HAP-1 (cell line): ENCODE results near the gene PSMD3.

ENCODE experiments used
- DNase-seq, 2 experiments: peaks; one replicate each; pipeline ENCODE4 v3.0.0-alpha.2; 2016 to 2020; ENCODE audit warnings: low spot score in 2 of 2
- H3K27me3 ChIP-seq: fragments of 250-450 bp; sonication (Bioruptor Pico); 2 replicates; pipeline ENCODE4 v1.5.1; 2020; ENCODE audit warnings: low read depth, mild to moderate bottlenecking, moderate library complexity
- H3K36me3 ChIP-seq: fragments of 250-450 bp; sonication (Bioruptor Pico); replicated peaks from 2 replicates; pipeline ENCODE4 v1.5.1; 2020; ENCODE audit warnings: mild to moderate bottlenecking
- H3K4me1 ChIP-seq: fragments of 250-450 bp; sonication (Bioruptor Pico); 2 replicates; pipeline ENCODE4 v1.5.1; 2020; ENCODE audit warnings: mild to moderate bottlenecking
- H3K4me3 ChIP-seq: fragments of 250-450 bp; sonication (Bioruptor Pico); 2 replicates; pipeline ENCODE4 v1.5.1; 2020; ENCODE audit warnings: mild to moderate bottlenecking, moderate library complexity
- H3K9me3 ChIP-seq: fragments of 250-450 bp; sonication (Bioruptor Pico); 2 replicates; pipeline ENCODE4 v1.5.1; 2020; ENCODE audit warnings: mild to moderate bottlenecking, moderate library complexity
- in situ Hi-C: fragments of 300-500 bp; cut with MboI; formaldehyde crosslinking; loops from 3 replicates; pipeline ENCODE4 v1.14.3; 2020; ENCODE audit warnings: low sequenced_read_pairs, inconsistent platforms, mixed read lengths

Gene PSMD3

GRCh38 chr17:39970157-39970692, 10.4 kb upstream of the PSMD3 start:
- in situ Hi-C loops: no loop called here
- Histone ChIP-seq H3K9me3 (no peaks in the 10 kb centered on the region), H3K27me3 (peaks cover 39% of the 10 kb centered on the region), H3K36me3 (no peaks in the 10 kb centered on the region), H3K4me1 (no peaks in the 10 kb centered on the region), H3K4me3 (no peak overlapping the region)
- DNase-seq: no peak

- no peak overlapping the region for H3K4me3 ChIP-seq
- in situ Hi-C loops: no loop called here
- no peaks in the 10 kb centered on the region for H3K9me3 ChIP-seq
- H3K36me3 ChIP-seq: no peaks in the 10 kb centered on the region
- H3K4me1 ChIP-seq: no peaks in the 10 kb centered on the region
- peaks cover 34% of the 10 kb centered on the region for H3K27me3 ChIP-seq
- no peak for DNase-seq
These were observed 9.5 kb upstream of the PSMD3 start for GRCh38 chr17:39971076-39971603.

- no peaks in the 10 kb centered on the region for H3K4me1 ChIP-seq
- H3K27me3 ChIP-seq: peaks cover 32% of the 10 kb centered on the region
- DNase-seq: no peak
- no peaks in the 10 kb centered on the region for H3K9me3 ChIP-seq
- no peak overlapping the region for H3K4me3 ChIP-seq
- no peaks in the 10 kb centered on the region for H3K36me3 ChIP-seq
- in situ Hi-C loops: no loop called here
These were observed 8.3 kb upstream of the PSMD3 start for GRCh38 chr17:39972271-39972670.

GRCh38 chr17:39973496-39973895, 7.1 kb upstream of the PSMD3 start:
- H3K36me3 ChIP-seq: no peaks in the 10 kb centered on the region
- in situ Hi-C loops: no loop called here
- H3K4me1 ChIP-seq: no peaks in the 10 kb centered on the region
- no peaks in the 10 kb centered on the region for H3K9me3 ChIP-seq
- peaks cover 32% of the 10 kb centered on the region for H3K27me3 ChIP-seq
- no peak for DNase-seq
- no peak overlapping the region for H3K4me3 ChIP-seq

GRCh38 chr17:39974433-39974832, 6.2 kb upstream of the PSMD3 start:
- Histone ChIP-seq H3K27me3 (peaks cover 32% of the 10 kb centered on the region), H3K4me3 (no peak overlapping the region), H3K36me3 (no peaks in the 10 kb centered on the region), H3K4me1 (peaks cover under 1% of the 10 kb centered on the region; the same call in 1 of the 2 replicates), H3K9me3 (no peaks in the 10 kb centered on the region)
- in situ Hi-C loops: no loop called here
- DNase-seq: no peak

- Histone ChIP-seq H3K9me3 (no peaks in the 10 kb centered on the region), H3K27me3 (peaks cover 21% of the 10 kb centered on the region), H3K36me3 (peaks cover under 1% of the 10 kb centered on the region), H3K4me3 (no peak overlapping the region), H3K4me1 (peaks cover 7% of the 10 kb centered on the region; the same call in 1 of the 2 replicates)
- no peak for DNase-seq
- in situ Hi-C loops: no loop called here
These were observed 4.8 kb upstream of the PSMD3 start for GRCh38 chr17:39975801-39976200.

GRCh38 chr17:39979016-39979670, 1.5 kb upstream of the PSMD3 start:
- in situ Hi-C loops: no loop called here

GRCh38 chr17:39979893-39980350, 685 bp upstream of the PSMD3 start:
- in situ Hi-C loops: no loop called here
- Histone ChIP-seq H3K27me3 (peaks cover 6% of the 10 kb centered on the region; the same call in 1 of the 2 replicates), H3K36me3 (peaks cover 18% of the 10 kb centered on the region), H3K4me1 (peaks cover 16% of the 10 kb centered on the region), H3K9me3 (no peaks in the 10 kb centered on the region), H3K4me3 (peak overlapping the region; percentile 94)
- peak; percentile 41 to 59 for DNase-seq

More at GRCh38 chr17:39979016-39979670, 1.5 kb upstream of the PSMD3 start:
- H3K4me3 ChIP-seq: no peak overlapping the region; the same call in 1 of the 2 replicates
- peaks cover 6% of the 10 kb centered on the region; the same call in 1 of the 2 replicates for H3K27me3 ChIP-seq
- H3K4me1 ChIP-seq: peaks cover 16% of the 10 kb centered on the region
- H3K9me3 ChIP-seq: no peaks in the 10 kb centered on the region
- peaks cover 10% of the 10 kb centered on the region for H3K36me3 ChIP-seq
- no peak for DNase-seq

GRCh38 chr17:39981207-39981741, 667 bp downstream of the PSMD3 start:
- Histone ChIP-seq H3K9me3 (no peaks in the 10 kb centered on the region), H3K36me3 (peaks cover 31% of the 10 kb centered on the region), H3K27me3 (peaks cover 3% of the 10 kb centered on the region; the same call in 1 of the 2 replicates), H3K4me3 (peak overlapping the region; percentile 94), H3K4me1 (peaks cover 16% of the 10 kb centered on the region)
- DNase-seq: no peak
- in situ Hi-C loops: no loop called here

GRCh38 chr17:39981766-39982375, 1.3 kb downstream of the PSMD3 start:
- peaks cover under 1% of the 10 kb centered on the region; the same call in 1 of the 2 replicates for H3K27me3 ChIP-seq
- in situ Hi-C loops: no loop called here

GRCh38 chr17:39988206-39988810, 7.7 kb downstream of the PSMD3 start:
- in situ Hi-C loops: no loop called here
- H3K4me1 ChIP-seq: no peaks in the 10 kb centered on the region
- H3K4me3 ChIP-seq: no peak overlapping the region
- H3K9me3 ChIP-seq: no peaks in the 10 kb centered on the region
- peaks cover 95% of the 10 kb centered on the region for H3K36me3 ChIP-seq
- H3K27me3 ChIP-seq: no peaks in the 10 kb centered on the region
- DNase-seq: no peak

More at GRCh38 chr17:39981766-39982375, 1.3 kb downstream of the PSMD3 start:
- DNase-seq: no peak
- H3K4me3 ChIP-seq: peak overlapping the region; percentile 94
- no peaks in the 10 kb centered on the region for H3K9me3 ChIP-seq
- peaks cover 16% of the 10 kb centered on the region for H3K4me1 ChIP-seq
- peaks cover 37% of the 10 kb centered on the region for H3K36me3 ChIP-seq

- no peaks in the 10 kb centered on the region for H3K4me1 ChIP-seq
- DNase-seq: no peak
- in situ Hi-C loops: no loop called here
- H3K27me3 ChIP-seq: no peaks in the 10 kb centered on the region
- no peaks in the 10 kb centered on the region for H3K9me3 ChIP-seq
- peaks cover 82% of the 10 kb centered on the region for H3K36me3 ChIP-seq
- H3K4me3 ChIP-seq: no peak overlapping the region
These were observed 13.8 kb downstream of the PSMD3 start for GRCh38 chr17:39994448-39994847.

GRCh38 chr17:39995438-39995837, 14.8 kb downstream of the PSMD3 start:
- H3K4me3 ChIP-seq: no peak overlapping the region
- in situ Hi-C loops: no loop called here
- no peaks in the 10 kb centered on the region for H3K9me3 ChIP-seq
- peaks cover 72% of the 10 kb centered on the region for H3K36me3 ChIP-seq
- DNase-seq: no peak
- no peaks in the 10 kb centered on the region for H3K27me3 ChIP-seq
- no peaks in the 10 kb centered on the region for H3K4me1 ChIP-seq
